MCF 10A (cell line): ENCODE results near the gene AKAP1. TPM values are rescaled to one million over a fixed set of nuclear protein-coding genes. Genes with fewer than 3 reads are reported as not detected.

Source experiments
- BruUV-seq: library from RNA; stranded (reverse); fragments of 400-500 nt; replicated peaks from 2 replicates; lab custom pipeline; 2021; lab: Mats Ljungman, UMichigan
- CTCF ChIA-PET: fragments of 300-600 bp; sonication (Branson Sonifier 250); formaldehyde crosslinking; extraction: SDS; loops from one replicate; lab custom pipeline; 2021; ENCODE audit warnings: antibody characterized with exemption, inconsistent platforms; lab: Yijun Ruan, JAX
- POLR2A ChIA-PET: fragments of 300-600, 350-650 bp; sonication (Branson Sonifier 250); formaldehyde crosslinking; extraction: SDS; loops from one replicate; lab custom pipeline; 2020; ENCODE audit warnings: antibody characterized with exemption, inconsistent platforms; lab: Yijun Ruan, JAX
- DNase-seq: peaks from one replicate; pipeline ENCODE4 v3.0.0-alpha.2; 2018; ENCODE audit not compliant: unreplicated experiment
- H3K27ac Mint-ChIP-seq: one replicate; pipeline ENCODE4 v1.8.0; 2022; ENCODE audit warnings: mild to moderate bottlenecking, low read depth, mixed read lengths; ENCODE audit not compliant: unreplicated experiment
- H3K27me3 Mint-ChIP-seq: one replicate; pipeline ENCODE4 v1.8.0; 2022; ENCODE audit warnings: mixed read lengths; ENCODE audit not compliant: insufficient read depth, unreplicated experiment
- H3K36me3 Mint-ChIP-seq: one replicate; pipeline ENCODE4 v1.8.0; 2022; ENCODE audit warnings: mild to moderate bottlenecking, moderate library complexity, mixed read lengths; ENCODE audit not compliant: insufficient read depth, unreplicated experiment
- H3K4me1 Mint-ChIP-seq: one replicate; pipeline ENCODE4 v1.8.0; 2022; ENCODE audit warnings: mixed read lengths; ENCODE audit not compliant: insufficient read depth, unreplicated experiment
- H3K4me3 Mint-ChIP-seq: one replicate; pipeline ENCODE4 v1.8.0; 2022; ENCODE audit warnings: mild to moderate bottlenecking, moderate library complexity, mixed read lengths; ENCODE audit not compliant: unreplicated experiment
- H3K9me3 Mint-ChIP-seq: one replicate; pipeline ENCODE4 v1.8.0; 2022; ENCODE audit warnings: mixed read lengths; ENCODE audit not compliant: unreplicated experiment
- intact Hi-C: fragments of 100-400 bp; cut with micrococcal nuclease; formaldehyde crosslinking; loops from 2 replicates; pipeline ENCODE4 v1.14.1; 2022
- total RNA-seq: library from RNA; stranded (reverse); gene quantifications from 2 replicates; pipeline ENCODE4 v1.2.3, GENCODE V29; 2022
- TF ChIP-seq, protein P1 (sequence below): fragments of 200-600 bp; IDR thresholded peaks from one replicate; pipeline ENCODE4 v1.8.0; 2022; ENCODE audit warnings: antibody characterized with exemption, mild to moderate bottlenecking; ENCODE audit not compliant: unreplicated experiment

AKAP1 gene
- total RNA-seq, 1 experiment from 2014 or later, result 32.4 TPM

DNA sequence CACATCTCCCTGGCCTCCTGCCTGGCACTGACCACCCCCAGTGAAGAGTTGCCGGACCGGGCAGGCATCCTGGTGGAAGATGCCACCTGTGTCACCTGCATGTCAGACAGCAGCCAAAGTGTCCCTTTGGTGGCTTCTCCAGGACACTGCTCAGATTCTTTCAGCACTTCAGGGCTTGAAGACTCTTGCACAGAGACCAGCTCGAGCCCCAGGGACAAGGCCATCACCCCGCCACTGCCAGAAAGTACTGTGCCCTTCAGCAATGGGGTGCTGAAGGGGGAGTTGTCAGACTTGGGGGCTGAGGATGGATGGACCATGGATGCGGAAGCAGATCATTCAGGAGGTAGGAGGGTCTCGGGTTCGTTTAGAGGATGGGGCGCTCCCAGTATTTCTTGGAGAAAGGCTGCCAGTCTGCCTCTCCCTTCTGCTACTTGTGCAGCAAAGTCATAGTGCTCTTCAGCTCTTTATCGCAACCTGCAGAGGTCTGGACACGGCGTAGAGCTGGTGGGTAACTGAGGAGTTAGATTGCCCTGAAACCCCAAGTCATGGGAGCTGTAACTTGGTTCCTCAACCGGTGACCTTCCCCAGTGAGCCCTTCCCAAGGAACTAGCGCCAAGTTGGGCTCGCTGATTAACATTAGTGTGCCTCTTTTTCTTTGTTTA is 21.9 kb downstream of the AKAP1 start:
- peaks cover 12% of the 10 kb centered on the region for H3K36me3 Mint-ChIP-seq
- H3K4me1 Mint-ChIP-seq, result peaks cover 28% of the 10 kb centered on the region
- H3K4me3 Mint-ChIP-seq, result no peak overlapping the region
- H3K9me3 Mint-ChIP-seq, result no peaks in the 10 kb centered on the region
- ChIA-PET CTCF (interaction anchor here (0.5 to 2.2 kb wide), 8 partner anchors 9 to 334 kb away, joined by 3 to 11 read pairs (median 3); no protein-coding TSS in a partner anchor), POLR2A (interaction anchor here (0.9 to 4.1 kb wide), 7 partner anchors 9 to 193 kb away, joined by 3 to 26 read pairs (median 4); partner anchors contain the start of genes AKAP1 and TRIM25)
- H3K27ac Mint-ChIP-seq, result peak overlapping the region; percentile 71
- BruUV-seq, result no TSS peak
- no peak for DNase-seq
- H3K27me3 Mint-ChIP-seq, result no peaks in the 10 kb centered on the region
- intact Hi-C loops, result loop anchor here (10.0 kb wide), 1 partner anchor 888 kb away; no protein-coding TSS in a partner anchor
- TF ChIP-seq, protein P1, sequence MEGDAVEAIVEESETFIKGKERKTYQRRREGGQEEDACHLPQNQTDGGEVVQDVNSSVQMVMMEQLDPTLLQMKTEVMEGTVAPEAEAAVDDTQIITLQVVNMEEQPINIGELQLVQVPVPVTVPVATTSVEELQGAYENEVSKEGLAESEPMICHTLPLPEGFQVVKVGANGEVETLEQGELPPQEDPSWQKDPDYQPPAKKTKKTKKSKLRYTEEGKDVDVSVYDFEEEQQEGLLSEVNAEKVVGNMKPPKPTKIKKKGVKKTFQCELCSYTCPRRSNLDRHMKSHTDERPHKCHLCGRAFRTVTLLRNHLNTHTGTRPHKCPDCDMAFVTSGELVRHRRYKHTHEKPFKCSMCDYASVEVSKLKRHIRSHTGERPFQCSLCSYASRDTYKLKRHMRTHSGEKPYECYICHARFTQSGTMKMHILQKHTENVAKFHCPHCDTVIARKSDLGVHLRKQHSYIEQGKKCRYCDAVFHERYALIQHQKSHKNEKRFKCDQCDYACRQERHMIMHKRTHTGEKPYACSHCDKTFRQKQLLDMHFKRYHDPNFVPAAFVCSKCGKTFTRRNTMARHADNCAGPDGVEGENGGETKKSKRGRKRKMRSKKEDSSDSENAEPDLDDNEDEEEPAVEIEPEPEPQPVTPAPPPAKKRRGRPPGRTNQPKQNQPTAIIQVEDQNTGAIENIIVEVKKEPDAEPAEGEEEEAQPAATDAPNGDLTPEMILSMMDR, result no peak

DNA sequence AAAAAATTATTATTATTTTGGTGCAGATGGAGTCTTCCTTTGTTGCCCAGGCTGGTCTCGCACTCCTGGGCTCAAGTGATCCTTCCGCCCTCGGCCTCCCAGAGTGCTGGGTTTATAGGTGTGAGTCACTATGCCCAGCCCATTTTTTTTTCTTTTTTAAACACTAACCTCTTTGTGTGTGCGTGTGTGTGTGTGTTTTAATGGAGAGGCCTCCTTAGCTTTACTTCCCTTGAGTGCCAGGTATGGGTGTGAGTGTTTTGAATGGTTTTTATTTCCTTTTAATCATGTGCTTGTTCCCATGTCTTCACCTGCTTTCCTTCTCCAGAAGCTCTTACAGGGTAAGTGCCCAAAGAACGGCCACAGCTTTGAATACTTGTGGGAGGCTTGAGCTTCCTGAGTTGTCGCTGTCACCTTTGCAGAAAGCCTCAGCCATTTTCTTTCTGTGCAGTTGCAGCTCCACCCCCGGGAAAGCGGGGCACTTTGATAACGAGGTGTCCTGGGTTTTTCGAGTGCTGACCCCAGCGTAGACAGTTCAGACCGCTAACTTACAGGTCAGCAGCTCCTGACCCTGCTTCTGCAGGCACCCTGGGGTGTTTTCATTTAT is 22.6 kb downstream of the AKAP1 start:
- Mint-ChIP-seq H3K27ac (peak overlapping the region; percentile 71), H3K9me3 (no peaks in the 10 kb centered on the region), H3K4me3 (peak overlapping the region; percentile 14), H3K36me3 (peaks cover 18% of the 10 kb centered on the region), H3K4me1 (peaks cover 28% of the 10 kb centered on the region), H3K27me3 (no peaks in the 10 kb centered on the region)
- intact Hi-C loops, result loop anchor here (10.0 kb wide), 1 partner anchor 887 kb away; no protein-coding TSS in a partner anchor
- ChIA-PET CTCF (interaction anchor here (0.6 to 2.2 kb wide), 6 partner anchors 9 to 887 kb away, joined by 3 to 11 read pairs (median 3); no protein-coding TSS in a partner anchor), POLR2A (interaction anchor here (0.7 to 4.1 kb wide), 9 partner anchors 10 to 194 kb away, joined by 3 to 26 read pairs (median 4); partner anchors contain the start of genes AKAP1 and TRIM25)
- DNase-seq, result peak; percentile 73
- BruUV-seq, result no TSS peak
- TF ChIP-seq, protein P1, result no peak

DNA sequence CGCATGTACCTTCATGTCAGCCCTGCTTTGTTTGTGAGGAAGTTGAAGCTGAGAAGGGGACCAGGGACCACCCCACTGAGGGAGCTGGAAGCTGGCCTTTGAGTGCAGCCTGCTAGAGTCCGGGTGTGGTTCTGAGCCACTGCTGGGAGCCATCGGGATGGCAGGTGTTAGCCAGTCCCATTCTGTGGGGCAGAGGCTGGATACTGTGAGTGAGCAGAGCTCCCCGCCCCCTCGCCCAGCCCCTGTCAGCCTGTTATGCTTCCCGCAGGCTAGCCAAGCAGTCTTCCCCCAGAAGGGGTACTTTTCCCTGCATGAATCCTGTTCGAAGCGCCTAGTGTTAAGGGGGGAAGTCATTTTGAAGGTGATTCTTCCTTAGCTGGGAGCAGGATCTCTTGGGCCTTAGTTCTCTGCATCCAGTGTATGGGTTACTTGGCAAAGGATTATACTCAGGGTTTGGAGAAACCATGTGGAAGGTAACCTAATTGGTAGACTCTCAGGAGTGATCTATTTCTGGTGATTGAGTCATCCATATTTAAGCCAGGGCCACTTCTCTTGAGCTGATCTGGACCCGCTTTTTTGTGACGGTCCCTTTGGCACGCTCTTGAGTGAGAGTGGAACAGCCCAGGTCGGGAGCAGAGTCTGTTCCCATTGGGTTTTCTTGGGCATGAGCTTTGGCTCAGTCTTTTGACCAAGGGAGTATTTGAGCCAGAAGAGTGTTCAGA is 23.8 kb downstream of the AKAP1 start:
- intact Hi-C loops, result loop anchor here (10.0 kb wide), 1 partner anchor 886 kb away; no protein-coding TSS in a partner anchor
- no TSS peak for BruUV-seq
- ChIA-PET POLR2A (interaction anchor here (0.6 to 1.8 kb wide), 7 partner anchors 11 to 127 kb away, joined by 3 to 7 read pairs (median 3); no protein-coding TSS in a partner anchor), CTCF (interaction anchor here (0.6 to 1.2 kb wide), 2 partner anchors 12 to 13 kb away, joined by 3 read pairs; no protein-coding TSS in a partner anchor)
- Mint-ChIP-seq H3K27me3 (no peaks in the 10 kb centered on the region), H3K4me1 (peaks cover 28% of the 10 kb centered on the region), H3K27ac (no peak overlapping the region), H3K4me3 (no peak overlapping the region), H3K36me3 (peaks cover 24% of the 10 kb centered on the region), H3K9me3 (no peaks in the 10 kb centered on the region)
- DNase-seq, result no peak
- TF ChIP-seq, protein P1, result no peak
